GM23248 (cell line): ENCODE data around the gene PSMF1. TPM values are rescaled to one million over a fixed set of nuclear protein-coding genes. Genes with fewer than 3 reads are reported as not detected.

ENCODE experiments used
- DNase-seq: peaks from one replicate; pipeline ENCODE4 v3.0.0-alpha.2; 2015
- H2AFZ ChIP-seq: fragments of 200-600 bp; sonication (generic); 2 replicates; pipeline ENCODE4 v1.6.1; 2016; ENCODE audit warnings: antibody characterized with exemption
- H3F3A ChIP-seq: fragments of 200-600 bp; sonication (generic); 2 replicates; pipeline ENCODE4 v1.6.1; 2016; ENCODE audit warnings: mild to moderate bottlenecking, antibody characterized with exemption, mixed run types; ENCODE audit not compliant: insufficient read depth
- H3K27ac ChIP-seq: fragments of 200-600 bp; sonication (generic); 2 replicates; pipeline ENCODE4 v1.5.1; 2016; ENCODE audit warnings: mild to moderate bottlenecking
- H3K27me3 ChIP-seq: fragments of 200-600 bp; sonication (generic); replicated peaks from 2 replicates; pipeline ENCODE4 v1.6.1; 2016; ENCODE audit warnings: mild to moderate bottlenecking; ENCODE audit not compliant: insufficient read depth
- H3K36me3 ChIP-seq: fragments of 200-600 bp; sonication (generic); 2 replicates; pipeline ENCODE4 v1.6.1; 2016; ENCODE audit warnings: low read depth, mild to moderate bottlenecking
- H3K4me1 ChIP-seq: fragments of 200-600 bp; sonication (generic); 2 replicates; pipeline ENCODE4 v1.6.1; 2016; ENCODE audit warnings: mild to moderate bottlenecking; ENCODE audit not compliant: insufficient read depth
- H3K4me2 ChIP-seq: fragments of 200-600 bp; sonication (generic); one replicate; pipeline ENCODE4 v1.6.1; 2016; ENCODE audit warnings: mild to moderate bottlenecking; ENCODE audit not compliant: unreplicated experiment
- H3K4me3 ChIP-seq: fragments of 200-600 bp; sonication (generic); 2 replicates; pipeline ENCODE4 v1.5.1; 2016; ENCODE audit warnings: mild to moderate bottlenecking
- H3K79me2 ChIP-seq: fragments of 200-600 bp; sonication (generic); 2 replicates; pipeline ENCODE4 v1.6.1; 2016; ENCODE audit warnings: mild to moderate bottlenecking; ENCODE audit not compliant: insufficient read depth
- H3K9ac ChIP-seq: fragments of 200-600 bp; sonication (generic); 2 replicates; pipeline ENCODE4 v1.6.1; 2016; ENCODE audit warnings: mild to moderate bottlenecking
- H3K9me2 ChIP-seq: fragments of 200-600 bp; sonication (generic); 2 replicates; pipeline ENCODE4 v1.6.1; 2016; ENCODE audit warnings: mixed run types, mild to moderate bottlenecking, moderate library complexity; ENCODE audit not compliant: insufficient read depth
- H3K9me3 ChIP-seq: fragments of 200-600 bp; sonication (generic); one replicate; pipeline ENCODE4 v1.6.1; 2017; ENCODE audit warnings: low read depth
- H4K20me1 ChIP-seq: fragments of 200-600 bp; sonication (generic); 2 replicates; pipeline ENCODE4 v1.6.0; 2016; ENCODE audit not compliant: insufficient read depth
- EZH2 ChIP-seq: fragments of 200-600 bp; sonication (generic); IDR thresholded peaks from 2 replicates; pipeline ENCODE4 v1.6.1; 2018; ENCODE audit warnings: antibody characterized with exemption, mild to moderate bottlenecking; ENCODE audit not compliant: insufficient read depth, poor library complexity, severe bottlenecking
- EZH2phosphoT487 ChIP-seq: fragments of 200-600 bp; sonication (generic); IDR thresholded peaks from 2 replicates; pipeline ENCODE4 v1.6.1; 2018; ENCODE audit warnings: antibody characterized with exemption, moderate library complexity, mild to moderate bottlenecking, low read depth; ENCODE audit not compliant: insufficient read depth
- WGBS, 2 experiments: methylation state at CpG; one replicate each; pipeline ENCODE4 v1.1.6; 2015 to 2017; ENCODE audit warnings: low lambda C conversion rate in 2 of 2, low coverage in 1 of 2; ENCODE audit errors: missing lambda C conversion rate in 2 of 2; 5-methylcytosine and 5-hydroxymethylcytosine counted together
- in situ Hi-C: fragments of 300-500 bp; cut with MboI; formaldehyde crosslinking; loops from 2 replicates; pipeline ENCODE4 v1.15.0; 2020
- polyA plus RNA-seq: library from polyadenylated mRNA; unstranded; fragments of >200 nt; fragmentation: Nextera tagmentation; extraction: Ambion mirVana; gene quantifications from 2 replicates; pipeline ENCODE4 v1.2.1, GENCODE V29; 2016
- total RNA-seq: library from RNA; depleted of rRNA; stranded (reverse); fragments of >200 nt; shearing (Covaris generic); gene quantifications from 2 replicates; pipeline ENCODE4 v1.2.3, GENCODE V29; 2014

The PSMF1 gene
- total and polyA plus RNA-seq, 2 experiments from 2014 or later, result 150 to 160 TPM

GRCh38 chr20:1083431-1084080, 34.8 kb upstream of the PSMF1 start:
- Histone ChIP-seq H3F3A (no peaks in the 10 kb centered on the region), H3K4me3 (no peak overlapping the region), H3K9me2 (no peaks in the 10 kb centered on the region), H3K9ac (no peak overlapping the region), H3K4me1 (no peaks in the 10 kb centered on the region), H3K27ac (no peak overlapping the region), H3K27me3 (no peaks in the 10 kb centered on the region; the same call in 1 of the 2 replicates), H3K79me2 (no peaks in the 10 kb centered on the region), H3K4me2 (no peak overlapping the region), H2AFZ (no peak overlapping the region), H3K36me3 (no peaks in the 10 kb centered on the region), H4K20me1 (no peaks in the 10 kb centered on the region), H3K9me3 (no peaks in the 10 kb centered on the region)
- TF ChIP-seq EZH2phosphoT487 (no peak), EZH2 (no peak)
- 64 to 68% methylated on average over 5 of the region's 5 CpGs for WGBS, 2 experiments
- no peak for DNase-seq
- in situ Hi-C loops, result no loop called here

GRCh38 chr20:1085492-1086276, 32.7 kb upstream of the PSMF1 start:
- WGBS, 2 experiments, result 55 to 63% methylated on average over 6 of the region's 6 CpGs

GRCh38 chr20:1086277-1087213, 31.9 kb upstream of the PSMF1 start:
- no peak overlapping the region for H3K4me3 ChIP-seq
- no peaks in the 10 kb centered on the region for H3F3A ChIP-seq
- H2AFZ ChIP-seq, result no peak overlapping the region
- in situ Hi-C loops, result no loop called here
- H3K36me3 ChIP-seq, result no peaks in the 10 kb centered on the region
- H3K79me2 ChIP-seq, result no peaks in the 10 kb centered on the region
- no peak for TF ChIP-seq EZH2
- TF ChIP-seq EZH2phosphoT487, result no peak
- 42 to 45% methylated on average over 5 of the region's 5 CpGs for WGBS, 2 experiments
- no peaks in the 10 kb centered on the region for H3K9me2 ChIP-seq
- no peaks in the 10 kb centered on the region for H4K20me1 ChIP-seq
- no peaks in the 10 kb centered on the region for H3K4me1 ChIP-seq
- DNase-seq, result no peak
- H3K27me3 ChIP-seq, result no peaks in the 10 kb centered on the region; the same call in 1 of the 2 replicates
- H3K4me2 ChIP-seq, result no peak overlapping the region
- no peaks in the 10 kb centered on the region for H3K9me3 ChIP-seq
- no peak overlapping the region for H3K27ac ChIP-seq
- H3K9ac ChIP-seq, result no peak overlapping the region

More at GRCh38 chr20:1085492-1086276, 32.7 kb upstream of the PSMF1 start:
- DNase-seq, result no peak
- no peaks in the 10 kb centered on the region for H4K20me1 ChIP-seq
- in situ Hi-C loops, result no loop called here
- TF ChIP-seq EZH2phosphoT487, result no peak
- no peak for TF ChIP-seq EZH2
- no peak overlapping the region for H3K27ac ChIP-seq
- H3K27me3 ChIP-seq, result no peaks in the 10 kb centered on the region; the same call in 1 of the 2 replicates
- no peaks in the 10 kb centered on the region for H3K36me3 ChIP-seq
- no peak overlapping the region for H2AFZ ChIP-seq
- no peak overlapping the region for H3K9ac ChIP-seq
- H3K4me2 ChIP-seq, result no peak overlapping the region
- no peaks in the 10 kb centered on the region for H3K4me1 ChIP-seq
- no peaks in the 10 kb centered on the region for H3K79me2 ChIP-seq
- no peak overlapping the region for H3K4me3 ChIP-seq
- H3K9me3 ChIP-seq, result no peaks in the 10 kb centered on the region
- H3F3A ChIP-seq, result no peaks in the 10 kb centered on the region
- H3K9me2 ChIP-seq, result no peaks in the 10 kb centered on the region

GRCh38 chr20:1087311-1087905, 31.0 kb upstream of the PSMF1 start:
- H3K79me2 ChIP-seq, result no peaks in the 10 kb centered on the region
- H2AFZ ChIP-seq, result no peak overlapping the region
- DNase-seq, result no peak
- in situ Hi-C loops, result no loop called here
- H3K4me2 ChIP-seq, result no peak overlapping the region
- H3F3A ChIP-seq, result no peaks in the 10 kb centered on the region
- H4K20me1 ChIP-seq, result no peaks in the 10 kb centered on the region
- no peak overlapping the region for H3K27ac ChIP-seq
- no peaks in the 10 kb centered on the region for H3K9me3 ChIP-seq
- H3K27me3 ChIP-seq, result no peaks in the 10 kb centered on the region; the same call in 1 of the 2 replicates
- 56 to 64% methylated on average over 4 of the region's 4 CpGs for WGBS, 2 experiments
- H3K9me2 ChIP-seq, result no peaks in the 10 kb centered on the region
- TF ChIP-seq EZH2 (no peak), EZH2phosphoT487 (no peak)
- H3K4me3 ChIP-seq, result no peak overlapping the region
- H3K9ac ChIP-seq, result no peak overlapping the region
- H3K4me1 ChIP-seq, result no peaks in the 10 kb centered on the region
- no peaks in the 10 kb centered on the region for H3K36me3 ChIP-seq
